Parathyroid adenoma (tissue), 2 donors: ENCODE results near the gene CDC25B.

Experiments
- H2AFZ ChIP-seq: fragments of 300-600 bp; sonication (generic); one replicate; pipeline ENCODE4 v1.7.0; 2017; ENCODE audit warnings: antibody characterized with exemption, mild to moderate bottlenecking
- H3K27ac ChIP-seq: fragments of 300-600 bp; sonication (generic); one replicate; pipeline ENCODE4 v1.7.0; 2017
- H3K27me3 ChIP-seq: fragments of 300-600 bp; sonication (generic); one replicate; pipeline ENCODE4 v1.7.0; 2017; ENCODE audit warnings: low read length; ENCODE audit not compliant: control insufficient read depth, insufficient read depth
- H3K36me3 ChIP-seq: fragments of 300-600 bp; sonication (generic); one replicate; pipeline ENCODE4 v1.7.0; 2017; ENCODE audit warnings: low read length; ENCODE audit not compliant: control insufficient read depth, insufficient read depth
- H3K4me1 ChIP-seq: fragments of 300-600 bp; sonication (generic); one replicate; pipeline ENCODE4 v1.7.0; 2017; ENCODE audit warnings: control low read depth
- H3K4me2 ChIP-seq: fragments of 300-600 bp; sonication (generic); one replicate; pipeline ENCODE4 v1.7.0; 2017; ENCODE audit warnings: low read length
- H3K4me3 ChIP-seq: fragments of 300-600 bp; sonication (generic); one replicate; pipeline ENCODE4 v1.7.0; 2017; ENCODE audit warnings: low read depth, low read length
- H3K79me2 ChIP-seq: fragments of 300-600 bp; sonication (generic); one replicate; pipeline ENCODE4 v1.7.0; 2017; ENCODE audit warnings: control low read depth
- H3K9ac ChIP-seq: fragments of 300-600 bp; sonication (generic); one replicate; pipeline ENCODE4 v1.7.0; 2017; ENCODE audit warnings: mild to moderate bottlenecking
- H3K9me3 ChIP-seq: fragments of 300-600 bp; sonication (generic); one replicate; pipeline ENCODE4 v1.7.0; 2017; ENCODE audit warnings: low read length; ENCODE audit not compliant: control insufficient read depth
- CTCF ChIP-seq: fragments of 300-600 bp; sonication (generic); IDR thresholded peaks from one replicate; pipeline ENCODE4 v1.7.0; 2017; ENCODE audit warnings: antibody characterized with exemption, mild to moderate bottlenecking
- donor health status: primary hyperparathyroidism.

Gene CDC25B

GRCh38 chr20:3801846-3802245 is 5.7 kb downstream of the CDC25B start:
- Histone ChIP-seq H2AFZ (no peak overlapping the region), H3K9ac (no peak overlapping the region), H3K9me3 (no peaks in the 10 kb centered on the region), H3K27me3 (no peaks in the 10 kb centered on the region), H3K36me3 (no peaks in the 10 kb centered on the region), H3K4me1 (peaks cover 22% of the 10 kb centered on the region), H3K4me2 (no peak overlapping the region), H3K79me2 (peaks cover 3% of the 10 kb centered on the region), H3K4me3 (no peak overlapping the region), H3K27ac (no peak overlapping the region)
- no peak for TF ChIP-seq CTCF

GRCh38 chr20:3802524-3803239 is 6.6 kb downstream of the CDC25B start:
- H3K9me3 ChIP-seq, result no peaks in the 10 kb centered on the region
- no peak overlapping the region for H3K27ac ChIP-seq
- no peak overlapping the region for H3K4me2 ChIP-seq
- H2AFZ ChIP-seq, result no peak overlapping the region
- no peaks in the 10 kb centered on the region for H3K36me3 ChIP-seq
- H3K4me3 ChIP-seq, result no peak overlapping the region
- no peaks in the 10 kb centered on the region for H3K27me3 ChIP-seq
- H3K79me2 ChIP-seq, result peaks cover 3% of the 10 kb centered on the region
- H3K9ac ChIP-seq, result no peak overlapping the region
- peaks cover 30% of the 10 kb centered on the region for H3K4me1 ChIP-seq
- TF ChIP-seq CTCF, result no peak

- H3K36me3 ChIP-seq, result no peaks in the 10 kb centered on the region
- no peak overlapping the region for H3K4me2 ChIP-seq
- TF ChIP-seq CTCF, result no peak
- no peak overlapping the region for H3K9ac ChIP-seq
- H3K9me3 ChIP-seq, result no peaks in the 10 kb centered on the region
- peaks cover 3% of the 10 kb centered on the region for H3K79me2 ChIP-seq
- H3K4me3 ChIP-seq, result no peak overlapping the region
- no peak overlapping the region for H2AFZ ChIP-seq
- H3K27ac ChIP-seq, result no peak overlapping the region
- H3K27me3 ChIP-seq, result no peaks in the 10 kb centered on the region
- H3K4me1 ChIP-seq, result peaks cover 36% of the 10 kb centered on the region
Measured at GRCh38 chr20:3803289-3803688, 7.2 kb downstream of the CDC25B start.

- Histone ChIP-seq H3K79me2 (peaks cover 3% of the 10 kb centered on the region), H3K27ac (no peak overlapping the region)
Measured at GRCh38 chr20:3803854-3804253, 7.7 kb downstream of the CDC25B start.

More at GRCh38 chr20:3803854-3804253, 7.7 kb downstream of the CDC25B start:
- H3K4me2 ChIP-seq, result no peak overlapping the region
- H3K4me1 ChIP-seq, result peaks cover 37% of the 10 kb centered on the region
- H3K27me3 ChIP-seq, result no peaks in the 10 kb centered on the region
- TF ChIP-seq CTCF, result no peak
- H3K9me3 ChIP-seq, result no peaks in the 10 kb centered on the region
- no peaks in the 10 kb centered on the region for H3K36me3 ChIP-seq
- no peak overlapping the region for H3K9ac ChIP-seq
- no peak overlapping the region for H2AFZ ChIP-seq
- no peak overlapping the region for H3K4me3 ChIP-seq
